Chondrocyte (in vitro differentiated cells): ENCODE data around the gene MTA1. TPM values are rescaled to one million over a fixed set of nuclear protein-coding genes. Genes with fewer than 3 reads are reported as not detected.

Source experiments
- DNase-seq: peaks from one replicate; pipeline ENCODE4 v3.0.0; 2021; ENCODE audit warnings: mixed read lengths, low spot score
- H3K27ac Mint-ChIP-seq: one replicate; pipeline ENCODE4 v1.8.0; 2021; ENCODE audit warnings: mild to moderate bottlenecking, moderate library complexity, mixed read lengths; ENCODE audit not compliant: unreplicated experiment
- H3K27me3 Mint-ChIP-seq: 2 replicates; pipeline ENCODE4 v1.8.0; 2021; ENCODE audit warnings: low read depth, mixed read lengths
- H3K36me3 Mint-ChIP-seq: 2 replicates; pipeline ENCODE4 v1.8.0; 2021; ENCODE audit warnings: low read depth, mixed read lengths
- H3K4me1 Mint-ChIP-seq: 2 replicates; pipeline ENCODE4 v1.8.0; 2021; ENCODE audit warnings: low read depth, mild to moderate bottlenecking, mixed read lengths
- H3K4me3 Mint-ChIP-seq: one replicate; pipeline ENCODE4 v1.8.0; 2021; ENCODE audit warnings: mild to moderate bottlenecking, moderate library complexity, mixed read lengths; ENCODE audit not compliant: unreplicated experiment
- H3K9me3 Mint-ChIP-seq: 2 replicates; pipeline ENCODE4 v1.8.0; 2021; ENCODE audit warnings: low read depth, mixed read lengths
- total RNA-seq: library from RNA; stranded (reverse); gene quantifications from 3 replicates; pipeline ENCODE4 v1.2.1, GENCODE V29; 2021
- TF ChIP-seq, protein P1 (sequence below): fragments of 200-600 bp; sonication (generic); IDR thresholded peaks from 2 replicates; pipeline ENCODE4 v1.5.0; 2021; ENCODE audit warnings: antibody characterized with exemption, mild to moderate bottlenecking, moderate library complexity

MTA1 gene
- total RNA-seq, 1 donor from 2014 or later = 83.6 TPM

DNA sequence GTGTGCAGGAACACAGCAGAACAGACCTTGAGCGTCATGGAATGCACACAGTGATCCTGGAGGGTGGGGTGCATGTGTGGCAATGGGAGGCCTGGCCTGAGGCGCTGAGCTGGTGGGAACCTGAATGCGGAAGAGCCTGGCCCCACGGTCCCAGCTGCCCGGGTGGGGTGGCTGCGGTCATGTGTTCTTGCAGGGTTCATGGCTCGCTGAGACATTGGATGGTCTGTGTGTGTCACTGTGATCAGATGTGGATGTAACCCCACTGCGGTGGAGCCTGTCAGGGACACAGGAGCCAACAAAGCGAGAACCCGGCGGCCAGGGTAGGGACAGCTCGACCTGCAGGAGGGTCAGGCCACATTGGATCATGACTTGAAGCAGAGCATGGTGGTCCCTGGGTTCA, 23.2 kb downstream of the MTA1 start:
- Mint-ChIP-seq H3K4me1 (no peaks in the 10 kb centered on the region), H3K4me3 (no peak overlapping the region), H3K36me3 (peaks cover 3% of the 10 kb centered on the region), H3K27me3 (no peaks in the 10 kb centered on the region), H3K27ac (no peak overlapping the region), H3K9me3 (no peaks in the 10 kb centered on the region)
- TF ChIP-seq, protein P1, sequence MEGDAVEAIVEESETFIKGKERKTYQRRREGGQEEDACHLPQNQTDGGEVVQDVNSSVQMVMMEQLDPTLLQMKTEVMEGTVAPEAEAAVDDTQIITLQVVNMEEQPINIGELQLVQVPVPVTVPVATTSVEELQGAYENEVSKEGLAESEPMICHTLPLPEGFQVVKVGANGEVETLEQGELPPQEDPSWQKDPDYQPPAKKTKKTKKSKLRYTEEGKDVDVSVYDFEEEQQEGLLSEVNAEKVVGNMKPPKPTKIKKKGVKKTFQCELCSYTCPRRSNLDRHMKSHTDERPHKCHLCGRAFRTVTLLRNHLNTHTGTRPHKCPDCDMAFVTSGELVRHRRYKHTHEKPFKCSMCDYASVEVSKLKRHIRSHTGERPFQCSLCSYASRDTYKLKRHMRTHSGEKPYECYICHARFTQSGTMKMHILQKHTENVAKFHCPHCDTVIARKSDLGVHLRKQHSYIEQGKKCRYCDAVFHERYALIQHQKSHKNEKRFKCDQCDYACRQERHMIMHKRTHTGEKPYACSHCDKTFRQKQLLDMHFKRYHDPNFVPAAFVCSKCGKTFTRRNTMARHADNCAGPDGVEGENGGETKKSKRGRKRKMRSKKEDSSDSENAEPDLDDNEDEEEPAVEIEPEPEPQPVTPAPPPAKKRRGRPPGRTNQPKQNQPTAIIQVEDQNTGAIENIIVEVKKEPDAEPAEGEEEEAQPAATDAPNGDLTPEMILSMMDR = no peak
- no peak for DNase-seq

DNA sequence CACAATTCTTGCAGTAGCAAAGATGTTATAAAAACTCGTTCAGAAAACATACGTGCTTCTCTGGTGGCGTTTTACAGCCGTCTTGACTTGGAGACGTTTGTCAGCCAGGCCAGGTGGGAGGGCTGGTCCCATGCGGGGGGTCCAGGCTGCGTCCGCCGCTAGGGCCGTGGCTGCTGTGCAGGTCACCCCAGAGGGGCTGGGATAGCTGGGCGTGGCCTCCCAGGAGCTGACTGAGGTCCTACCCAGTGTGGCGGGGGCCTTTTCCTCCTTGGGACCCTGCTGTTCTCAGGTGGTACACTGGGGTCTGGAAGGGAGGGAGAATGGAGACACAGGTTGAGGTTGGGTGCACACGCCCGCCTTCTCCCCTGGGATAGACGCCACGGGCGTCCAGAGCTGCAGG, 25.2 kb downstream of the MTA1 start:
- no peak overlapping the region for H3K4me3 Mint-ChIP-seq
- TF ChIP-seq, protein P1 = no peak
- no peak for DNase-seq
- peaks cover 3% of the 10 kb centered on the region for H3K36me3 Mint-ChIP-seq
- no peak overlapping the region for H3K27ac Mint-ChIP-seq
- H3K4me1 Mint-ChIP-seq = no peaks in the 10 kb centered on the region
- H3K9me3 Mint-ChIP-seq = no peaks in the 10 kb centered on the region
- H3K27me3 Mint-ChIP-seq = no peaks in the 10 kb centered on the region

GRCh38 chr14:105445290-105445689, 25.7 kb downstream of the MTA1 start:
- Mint-ChIP-seq H3K27me3 (no peaks in the 10 kb centered on the region), H3K36me3 (peaks cover 4% of the 10 kb centered on the region), H3K27ac (no peak overlapping the region), H3K4me3 (no peak overlapping the region), H3K9me3 (no peaks in the 10 kb centered on the region), H3K4me1 (no peaks in the 10 kb centered on the region)
- no peak for DNase-seq
- TF ChIP-seq, protein P1 = no peak

DNA sequence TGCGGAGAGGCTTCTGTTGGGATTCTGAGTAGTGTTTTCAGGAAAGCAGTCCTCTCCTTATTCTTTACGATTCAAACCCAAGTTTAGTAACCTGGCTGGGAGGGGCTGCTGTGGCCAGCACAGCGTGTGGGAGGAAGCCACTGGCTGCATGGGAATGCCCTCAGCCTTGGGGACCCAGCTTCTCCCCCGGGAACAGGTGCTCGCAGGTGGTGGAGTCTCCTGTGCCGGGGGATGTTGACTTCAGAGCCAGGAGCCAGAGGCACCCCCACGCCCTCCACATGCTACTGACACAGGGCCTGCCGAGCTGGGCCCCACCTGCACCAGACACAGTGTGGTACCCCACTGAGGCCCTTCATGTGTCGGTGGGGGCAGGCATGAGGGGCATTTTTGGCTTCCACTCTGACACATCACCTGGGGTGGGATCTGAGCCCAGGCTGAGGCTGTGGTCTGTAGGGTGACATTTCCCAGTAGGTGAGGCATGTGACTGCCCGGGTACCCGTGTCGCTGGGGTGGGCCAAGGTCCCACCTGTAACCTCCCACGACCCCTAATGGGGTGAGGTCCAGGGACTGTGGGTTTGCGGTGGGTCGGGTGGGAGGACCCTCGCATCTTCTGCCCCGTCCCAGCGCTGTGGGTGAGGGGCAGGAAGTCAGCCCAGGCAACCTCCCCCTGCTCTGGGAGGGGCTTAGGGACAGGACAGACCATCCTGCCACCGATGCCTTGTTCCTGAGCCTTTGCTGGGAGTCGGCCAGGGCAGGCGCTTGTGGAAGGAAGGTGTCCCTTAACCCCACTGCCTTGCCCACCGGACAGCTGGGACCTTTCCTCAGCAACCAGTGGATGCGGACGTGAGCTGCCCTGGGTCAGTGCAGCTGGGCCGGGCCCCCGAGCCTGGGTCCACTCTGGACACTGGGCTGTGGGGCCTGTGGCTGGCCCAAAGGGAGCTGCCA, 26.5 kb downstream of the MTA1 start:
- Mint-ChIP-seq H3K4me1 (no peaks in the 10 kb centered on the region), H3K9me3 (no peaks in the 10 kb centered on the region), H3K27ac (no peak overlapping the region), H3K36me3 (peaks cover 5% of the 10 kb centered on the region), H3K4me3 (no peak overlapping the region), H3K27me3 (no peaks in the 10 kb centered on the region)
- TF ChIP-seq, protein P1 = no peak
- DNase-seq = no peak

- H3K36me3 Mint-ChIP-seq = peaks cover 3% of the 10 kb centered on the region
- no peaks in the 10 kb centered on the region for H3K9me3 Mint-ChIP-seq
- TF ChIP-seq, protein P1 = no peak
- H3K27ac Mint-ChIP-seq = no peak overlapping the region
- H3K4me3 Mint-ChIP-seq = no peak overlapping the region
- H3K27me3 Mint-ChIP-seq = no peaks in the 10 kb centered on the region
- DNase-seq = no peak
- no peaks in the 10 kb centered on the region for H3K4me1 Mint-ChIP-seq
These were observed 27.3 kb downstream of the MTA1 start for GRCh38 chr14:105446971-105447370.
